Stromal cell of bone marrow (primary cell): ENCODE results near the gene OCSTAMP.

Source experiments
- DNase-seq: peaks from one replicate; pipeline ENCODE4 v3.0.0-alpha.2; 2012; ENCODE audit warnings: low read depth

The OCSTAMP gene

DNA sequence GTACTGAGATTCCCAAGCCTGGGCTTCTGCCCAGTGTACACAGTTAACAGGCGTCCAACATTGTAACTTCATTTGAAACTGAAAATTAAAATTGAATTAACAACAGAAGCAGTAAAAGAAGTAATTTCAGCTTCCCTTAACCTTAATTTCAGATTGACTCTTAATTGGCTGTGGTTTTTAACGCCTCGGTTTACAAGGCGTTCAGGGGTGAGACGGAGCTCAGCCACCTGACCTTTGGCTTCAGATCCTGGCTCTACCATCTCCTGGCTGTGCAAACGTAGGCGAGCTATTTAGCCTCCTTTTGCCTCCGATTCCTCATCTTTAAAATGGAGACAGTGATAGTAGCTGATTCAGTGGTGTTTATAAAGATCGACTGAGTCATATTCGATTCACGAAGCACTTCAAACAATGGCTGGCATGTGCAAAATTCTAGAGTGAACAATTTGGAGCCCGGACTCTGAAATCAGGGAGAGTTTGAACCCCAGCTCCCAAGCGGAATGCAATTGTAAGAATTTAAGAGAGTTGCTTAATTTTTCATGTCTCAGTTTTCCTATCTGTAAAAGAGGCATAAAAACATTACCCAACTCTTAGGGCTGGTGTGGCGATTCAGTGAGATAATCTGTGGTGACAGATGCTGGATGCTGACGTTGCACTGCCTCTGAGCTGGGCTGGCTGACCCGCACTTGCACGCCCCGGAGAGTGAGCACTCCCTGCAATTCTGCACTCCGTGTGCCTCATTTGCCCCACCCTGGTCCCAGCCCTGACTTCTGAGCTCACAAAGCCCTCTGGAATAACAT, 23.5 kb upstream of the OCSTAMP start:
- DNase-seq, result no peak

DNA sequence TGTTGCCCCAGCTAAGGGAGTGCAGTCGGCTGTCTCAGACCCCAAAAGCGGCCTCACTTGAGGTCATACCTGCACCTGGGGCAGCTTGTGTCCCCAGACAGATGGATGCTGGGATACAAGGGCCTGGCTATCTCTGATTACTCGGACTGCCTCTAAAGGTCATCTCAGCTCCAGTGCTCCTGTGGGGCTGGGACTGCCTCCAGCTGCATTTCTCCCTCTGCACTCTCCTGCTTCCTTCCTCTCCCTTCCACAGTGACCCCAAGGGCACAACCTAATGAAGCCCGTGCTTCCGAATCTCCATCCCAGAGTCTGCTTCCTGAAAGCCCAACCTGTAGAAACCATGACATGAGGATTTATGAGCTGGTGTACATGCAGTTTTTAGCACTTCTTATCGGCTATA, 22.8 kb upstream of the OCSTAMP start:
- no peak for DNase-seq

DNA sequence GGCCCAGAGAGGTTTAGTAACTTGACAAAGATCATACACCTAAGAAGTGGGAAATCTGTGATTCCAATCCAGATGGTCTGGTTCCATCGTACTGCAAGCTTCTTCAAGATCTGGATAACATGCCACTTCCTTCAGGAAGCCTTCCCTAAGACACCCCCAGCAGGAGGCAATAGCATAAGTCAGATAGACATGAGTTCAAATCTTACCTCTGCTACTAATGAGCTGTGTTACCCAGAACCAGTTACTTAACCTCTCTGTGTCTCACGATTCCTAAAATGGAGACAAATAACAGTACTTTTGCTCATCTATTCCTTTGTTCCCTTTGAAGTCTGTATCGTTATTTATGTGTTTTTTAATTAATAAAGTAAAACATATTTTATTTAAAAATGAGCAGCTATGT, 22.3 kb upstream of the OCSTAMP start:
- DNase-seq, result no peak

GRCh38 chr20:46572153-46572552, 21.7 kb upstream of the OCSTAMP start:
- no peak for DNase-seq

- no peak for DNase-seq
Observed at GRCh38 chr20:46571418-46571817, 21.0 kb upstream of the OCSTAMP start.

- no peak for DNase-seq
Observed at GRCh38 chr20:46570956-46571355, 20.5 kb upstream of the OCSTAMP start.

DNA sequence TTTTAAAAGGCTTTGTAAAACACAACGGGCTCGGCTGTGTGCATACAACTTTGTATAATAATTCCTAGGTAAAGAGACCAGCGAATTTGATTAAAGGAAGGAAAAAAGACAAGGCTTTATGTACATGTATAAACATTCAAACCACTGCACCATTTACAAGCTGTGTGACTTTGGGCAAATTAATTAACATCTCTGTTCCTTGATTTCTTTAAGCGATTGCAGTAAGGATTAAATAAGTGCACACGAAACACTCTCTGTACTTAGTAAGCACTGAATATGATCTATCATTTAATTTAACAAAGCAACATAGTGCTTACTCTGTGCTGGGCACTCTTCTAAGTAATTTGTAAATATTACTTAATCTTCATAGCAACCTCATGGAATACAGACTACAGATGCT, 19.5 kb upstream of the OCSTAMP start:
- no peak for DNase-seq

DNA sequence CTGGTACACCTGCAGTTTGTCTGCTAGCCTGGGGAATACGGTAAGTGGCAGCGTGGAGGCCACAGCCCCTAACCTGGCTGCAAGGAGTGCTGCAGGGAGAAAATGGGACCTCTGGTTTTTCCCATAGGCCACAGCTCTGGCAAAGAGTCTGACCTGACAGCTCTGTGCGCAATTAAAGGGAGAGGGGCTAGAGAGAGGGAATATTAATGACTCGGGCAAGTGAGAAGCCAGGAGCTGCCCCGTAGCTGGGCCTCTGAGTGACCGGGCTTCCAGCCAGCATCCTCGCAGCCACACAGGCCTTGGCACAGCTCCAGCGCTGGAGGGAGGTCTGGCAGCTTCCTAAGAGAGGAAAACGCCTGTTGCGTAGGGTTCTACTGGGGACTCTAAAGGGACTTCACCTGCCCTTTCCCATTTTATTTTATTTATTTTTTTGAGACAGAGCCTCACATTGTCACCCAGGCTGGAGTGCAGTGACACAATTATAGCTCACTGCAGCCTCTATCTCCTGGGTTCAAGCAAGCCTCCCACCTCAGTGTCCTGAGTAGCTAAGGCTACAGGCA, 18.2 kb upstream of the OCSTAMP start:
- peak; percentile 23 for DNase-seq

DNA sequence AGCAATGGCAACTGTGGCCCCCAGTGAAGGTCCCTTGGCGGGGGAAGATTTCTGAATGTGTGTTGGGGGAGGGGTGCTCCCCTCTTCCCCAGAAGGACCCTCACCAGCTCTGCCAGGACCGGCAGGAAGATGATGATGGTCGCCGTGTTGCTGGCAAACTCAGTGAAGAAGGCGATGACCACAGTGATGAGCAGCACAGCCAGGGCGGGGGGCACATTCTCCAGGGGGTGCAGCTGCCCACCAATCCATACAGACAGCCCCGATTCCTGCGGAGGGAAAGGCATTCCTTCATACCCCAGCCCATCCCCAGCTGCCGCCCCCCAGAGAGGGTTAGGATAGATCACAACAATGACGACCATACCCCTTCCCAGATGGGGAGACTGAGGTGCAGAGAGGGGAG, 15.7 kb upstream of the OCSTAMP start:
- no peak for DNase-seq

DNA sequence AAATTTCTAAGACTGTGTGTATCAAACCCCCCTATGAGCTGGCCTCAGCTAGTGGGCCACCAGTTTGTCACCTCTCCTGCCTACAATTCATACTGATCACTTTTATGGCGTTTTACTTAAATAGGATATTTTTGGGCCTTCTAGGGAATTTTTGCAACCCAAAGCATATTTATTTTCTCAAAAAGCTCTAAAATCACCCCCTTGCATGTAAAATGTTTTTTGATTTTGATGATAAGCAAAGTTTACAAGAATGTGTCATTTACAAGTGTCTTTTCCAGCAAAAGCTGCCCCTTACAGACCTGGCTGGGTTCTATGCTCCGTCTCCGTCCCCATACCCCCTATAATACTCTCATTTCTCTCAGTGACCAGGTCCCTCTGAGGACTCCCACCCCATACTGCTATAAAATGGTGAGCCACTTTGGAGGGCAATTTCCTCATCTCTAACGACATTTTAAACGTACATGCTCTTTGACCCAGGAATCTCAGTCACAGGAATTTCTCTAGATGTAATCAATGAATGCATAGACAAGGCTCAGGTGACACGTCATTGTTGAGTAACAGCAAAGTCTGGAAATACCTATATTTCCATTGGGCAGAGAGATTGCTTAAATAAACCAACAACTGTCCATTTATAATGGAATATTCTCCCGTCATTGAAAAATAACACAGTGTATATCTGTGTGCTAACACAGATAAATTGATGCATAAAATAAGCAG, 13.9 kb upstream of the OCSTAMP start:
- no peak for DNase-seq

DNA sequence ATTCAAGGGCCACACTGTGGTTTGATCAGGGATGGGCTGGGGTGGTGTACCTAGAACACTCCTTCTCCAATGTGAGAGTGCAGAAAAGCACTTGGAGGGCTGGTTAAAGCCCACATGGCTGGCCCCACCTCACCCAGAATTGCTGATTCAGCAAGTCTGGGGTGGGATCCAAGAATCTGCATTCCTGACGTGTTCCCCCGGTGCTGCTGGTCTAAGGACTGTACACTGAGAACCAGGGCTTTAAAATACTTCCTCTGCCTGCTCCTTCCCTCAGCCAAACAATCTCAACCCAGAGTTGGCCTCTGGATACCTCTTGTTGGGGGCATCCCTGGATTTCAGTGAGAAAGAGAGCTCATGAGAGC, 13.4 kb upstream of the OCSTAMP start:
- DNase-seq, result no peak

GRCh38 chr20:46563170-46563859, 12.9 kb upstream of the OCSTAMP start:
- DNase-seq, result no peak

DNA sequence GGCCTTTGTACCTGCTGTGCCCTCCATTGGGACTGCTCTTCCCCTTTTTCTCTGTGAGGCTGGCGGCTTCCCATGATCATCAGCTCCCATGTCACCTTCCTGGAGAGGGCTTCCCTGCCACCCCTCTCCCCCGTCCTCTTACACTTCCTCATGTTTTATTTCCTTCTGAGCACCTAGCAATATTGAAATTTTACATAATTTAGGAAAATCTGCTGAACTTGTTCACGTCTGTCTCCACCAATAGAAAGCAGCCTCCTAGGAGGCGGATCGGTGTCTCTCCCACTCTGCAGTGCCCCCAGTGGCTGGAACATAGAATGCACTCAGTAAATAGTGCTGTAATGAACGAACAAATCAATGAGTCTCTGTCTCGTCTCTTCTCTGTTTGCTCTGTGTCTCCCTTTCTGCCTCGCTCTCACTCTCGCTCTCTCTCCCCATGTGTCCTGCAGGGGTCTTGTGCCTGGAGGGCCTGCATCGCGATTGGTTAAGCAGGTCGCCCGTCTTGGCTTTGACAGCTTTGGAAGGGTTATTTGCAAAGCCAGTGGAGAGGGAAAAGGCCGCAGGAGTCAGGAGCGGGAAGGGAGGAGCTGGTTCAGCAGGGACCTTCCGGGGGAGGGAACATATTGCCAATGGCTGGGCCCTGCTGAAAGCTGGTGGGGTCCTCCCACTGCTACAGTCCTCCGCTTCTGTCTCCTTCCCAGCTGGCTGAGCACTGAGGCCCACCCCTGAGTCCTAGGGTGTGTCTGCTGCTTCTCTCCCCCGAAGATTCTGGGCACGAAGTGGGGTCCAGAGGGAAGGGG, 12.1 kb upstream of the OCSTAMP start:
- DNase-seq, result peak; percentile 40

DNA sequence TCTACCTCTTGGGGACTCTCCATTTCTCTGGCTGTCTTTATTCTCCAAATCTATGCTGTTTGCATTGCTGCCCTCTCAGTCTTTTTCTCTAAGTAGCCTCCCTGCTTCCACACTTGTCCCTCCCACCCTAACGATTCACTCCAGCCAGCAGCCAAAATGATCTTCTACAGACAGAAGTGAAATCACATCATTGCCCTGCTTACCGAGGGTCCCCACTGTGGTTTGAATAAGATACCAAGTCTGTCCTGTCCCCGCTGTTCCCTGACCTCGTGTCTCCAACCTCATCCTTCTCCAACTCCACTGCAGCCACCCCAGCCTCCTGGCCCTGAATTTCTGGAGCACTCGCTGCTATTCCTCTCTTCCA, 11.5 kb upstream of the OCSTAMP start:
- no peak for DNase-seq

DNA sequence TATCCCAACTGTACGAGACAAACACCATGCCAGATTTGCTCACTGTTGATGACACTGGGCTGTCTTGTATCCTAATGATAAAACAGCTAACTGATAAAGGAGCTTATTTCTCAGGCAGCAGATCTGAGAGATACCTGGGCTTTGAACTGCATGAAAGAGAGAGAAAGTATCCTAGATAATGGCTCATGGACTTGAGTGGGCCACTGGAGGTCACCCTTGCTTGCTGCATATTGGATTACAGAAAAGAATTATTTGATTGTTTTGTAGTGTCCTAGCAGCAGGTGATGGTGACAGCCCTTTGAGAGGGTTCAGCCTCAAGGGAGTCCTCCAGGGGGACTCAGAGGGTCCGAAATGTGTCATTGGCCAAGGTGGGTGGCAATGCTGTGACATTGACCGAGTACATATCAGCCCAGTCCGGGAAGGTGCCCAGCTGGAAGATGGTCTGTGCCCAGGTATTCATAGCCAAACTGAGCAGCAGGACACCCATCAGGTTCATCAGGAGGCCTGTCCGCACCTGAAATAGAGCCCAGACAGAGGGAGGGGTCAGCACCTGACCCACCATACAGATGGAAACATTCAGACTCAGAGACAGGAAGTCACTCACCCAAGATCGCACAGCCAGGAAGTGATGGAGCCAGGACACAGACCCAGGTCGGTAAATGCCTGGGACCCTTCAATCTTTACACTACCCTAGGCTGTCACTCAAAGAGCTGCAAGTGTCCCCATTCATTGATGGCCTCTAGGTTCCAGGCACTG, 9.4 kb upstream of the OCSTAMP start:
- DNase-seq, result no peak

GRCh38 chr20:46559001-46559400, 8.5 kb upstream of the OCSTAMP start:
- DNase-seq, result no peak

DNA sequence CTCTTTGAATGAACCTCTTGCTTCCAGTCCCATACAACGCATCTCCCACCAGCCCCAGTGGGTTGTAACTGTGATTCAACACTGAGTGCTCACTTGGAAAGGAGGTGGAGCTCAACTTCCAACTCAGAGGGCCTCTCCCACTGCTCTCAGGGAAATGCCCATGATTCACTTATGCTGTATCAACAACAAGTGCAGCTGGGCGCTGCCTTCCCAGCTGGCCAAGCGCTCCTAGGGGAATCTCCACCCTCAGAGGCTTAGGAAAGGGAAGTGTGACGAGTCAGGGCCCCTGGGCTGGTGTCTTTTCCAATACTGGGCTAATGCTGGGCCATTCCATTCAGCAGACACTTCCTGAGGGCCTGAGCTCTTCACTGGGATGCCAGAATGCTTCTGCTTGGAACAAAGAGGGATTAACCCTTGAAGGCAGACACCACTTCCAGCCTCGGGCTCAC, 8.1 kb upstream of the OCSTAMP start:
- peak; percentile 96 for DNase-seq

DNA sequence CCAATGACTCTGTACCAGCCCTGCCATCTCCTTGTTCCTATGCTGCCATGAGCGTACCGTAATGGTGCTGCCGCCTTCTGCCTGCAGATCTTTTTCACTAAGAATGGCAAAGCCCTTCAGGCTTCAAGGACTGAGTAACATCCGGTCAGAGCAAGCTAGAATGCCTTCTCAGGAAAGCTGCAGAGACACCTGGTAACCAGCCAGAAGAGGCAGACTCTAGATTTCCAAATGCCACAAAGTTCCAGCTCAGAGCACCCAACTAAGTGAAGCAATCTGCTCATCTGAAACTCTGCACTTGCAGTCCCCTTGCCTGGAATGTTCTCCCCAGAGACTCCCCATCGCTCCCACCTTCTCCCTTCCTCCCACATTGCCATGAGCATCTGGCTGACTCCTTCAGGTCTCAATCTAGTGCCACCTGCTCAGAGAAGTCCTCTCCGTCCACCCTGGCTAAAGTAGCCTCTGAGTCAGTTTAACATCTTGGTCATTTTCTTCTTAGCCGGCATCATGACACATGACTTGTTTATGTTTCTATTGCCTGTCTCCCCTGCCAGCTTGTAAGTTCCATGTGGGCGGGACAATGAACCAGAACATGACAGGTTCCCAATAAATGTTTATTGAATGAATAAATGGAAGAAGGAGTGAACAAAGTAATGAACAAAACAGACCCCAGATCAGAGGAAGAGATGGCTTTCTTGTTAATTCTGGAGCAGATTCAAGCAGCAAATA, 6.9 kb upstream of the OCSTAMP start:
- DNase-seq, result peak; percentile 77

GRCh38 chr20:46555370-46555956, 5.0 kb upstream of the OCSTAMP start:
- no peak for DNase-seq

- no peak for DNase-seq
Observed at GRCh38 chr20:46554828-46555227, 4.4 kb upstream of the OCSTAMP start.
